Measurements from ENCODE around the gene LYL1. TPM values are rescaled to one million over a fixed set of nuclear protein-coding genes. Genes with fewer than 3 reads are reported as not detected.

The LYL1 gene
- total RNA-seq, 4 donors from 2014 or later = 2.6 to 15.5 (median 11.1) TPM

GRCh38 chr19:13087795-13088537 is 14.7 kb downstream of the LYL1 start:
- H3K4me1 ChIP-seq = peaks cover 18 to 24% of the 10 kb centered on the region in 2 donors
- TF ChIP-seq CTCF (IDR thresholded peaks at IDR 0.05) = no peak
- TF ChIP-seq POLR2A (IDR thresholded peaks at IDR 0.05) = no peak
- no peaks in the 10 kb centered on the region for H3K36me3 ChIP-seq
- peak overlapping the region; percentile 87 to 93 for H3K27ac ChIP-seq
- intact Hi-C loops (cut with DNase I; ENCODE audit: low total_unique reads) = no loop called here
- H3K4me3 ChIP-seq = no peak overlapping the region
- H3K27me3 ChIP-seq = no peaks in the 10 kb centered on the region
- H3K9me3 ChIP-seq = no peaks in the 10 kb centered on the region
- DNase-seq = no peak

GRCh38 chr19:13087295-13087694 is 15.4 kb downstream of the LYL1 start:
- Histone ChIP-seq H3K4me1 (peaks cover 18 to 19% of the 10 kb centered on the region in 2 donors), H3K27me3 (no peaks in the 10 kb centered on the region), H3K4me3 (no peak overlapping the region), H3K27ac (peak overlapping the region; percentile 59 to 93), H3K36me3 (no peaks in the 10 kb centered on the region), H3K9me3 (no peaks in the 10 kb centered on the region)
- DNase-seq = no peak
- TF ChIP-seq POLR2A (IDR thresholded peaks at IDR 0.05) (no peak), CTCF (IDR thresholded peaks at IDR 0.05) (no peak)
- intact Hi-C loops (cut with DNase I; ENCODE audit: low total_unique reads) = no loop called here

- peaks cover 9 to 12% of the 10 kb centered on the region in 2 donors for H3K4me1 ChIP-seq
- intact Hi-C loops (cut with DNase I; ENCODE audit: low total_unique reads) = no loop called here
- TF ChIP-seq CTCF (IDR thresholded peaks at IDR 0.05) (no peak), POLR2A (IDR thresholded peaks at IDR 0.05) (no peak)
- H3K9me3 ChIP-seq = no peaks in the 10 kb centered on the region
- peak overlapping the region; percentile 59 to 93 for H3K27ac ChIP-seq
- DNase-seq = no peak
- no peaks in the 10 kb centered on the region for H3K27me3 ChIP-seq
- H3K36me3 ChIP-seq = no peaks in the 10 kb centered on the region
- H3K4me3 ChIP-seq = no peak overlapping the region
These were observed 16.3 kb downstream of the LYL1 start for GRCh38 chr19:13086341-13086740.

- intact Hi-C loops (cut with DNase I; ENCODE audit: low total_unique reads) = no loop called here
- Histone ChIP-seq H3K36me3 (no peaks in the 10 kb centered on the region), H3K27me3 (no peaks in the 10 kb centered on the region), H3K4me1 (peaks cover 5 to 8% of the 10 kb centered on the region in 2 donors), H3K27ac (peak overlapping the region; percentile 59 to 93), H3K9me3 (no peaks in the 10 kb centered on the region), H3K4me3 (no peak overlapping the region)
- TF ChIP-seq POLR2A (IDR thresholded peaks at IDR 0.05) (no peak), CTCF (IDR thresholded peaks at IDR 0.05) (no peak)
- DNase-seq = no peak
These were observed 17.0 kb downstream of the LYL1 start for GRCh38 chr19:13085666-13086065.

GRCh38 chr19:13083627-13084026 is 19.0 kb downstream of the LYL1 start:
- Histone ChIP-seq H3K36me3 (no peaks in the 10 kb centered on the region), H3K27ac (peak overlapping the region; percentile 69 to 93), H3K27me3 (no peaks in the 10 kb centered on the region), H3K9me3 (no peaks in the 10 kb centered on the region), H3K4me1 (peaks cover 13 to 17% of the 10 kb centered on the region in 2 donors), H3K4me3 (no peak overlapping the region)
- TF ChIP-seq CTCF (IDR thresholded peaks at IDR 0.05) (no peak), POLR2A (IDR thresholded peaks at IDR 0.05) (no peak)
- intact Hi-C loops (cut with DNase I; ENCODE audit: low total_unique reads) = no loop called here
- DNase-seq = no peak
